ENCODE measurements around the gene CTNND1. TPM values are rescaled to one million over a fixed set of nuclear protein-coding genes. Genes with fewer than 3 reads are reported as not detected.

CTNND1 gene
- total RNA-seq, 1 donor = 59.8 TPM

GRCh38 chr11:57758174-57758573 lies 3.4 kb upstream of the CTNND1 start:
- no peak for DNase-seq (ENCODE audit: low read depth in 2 of 3, low spot score in 2 of 3)

GRCh38 chr11:57762235-57762861 lies 746 bp downstream of the CTNND1 start:
- no peak for DNase-seq (ENCODE audit: low read depth in 2 of 3, low spot score in 2 of 3)

- no peak for DNase-seq (ENCODE audit: low read depth in 2 of 3, low spot score in 2 of 3)
These were observed 2.0 kb downstream of the CTNND1 start for GRCh38 chr11:57763568-57763967.

GRCh38 chr11:57764021-57764420 lies 2.4 kb downstream of the CTNND1 start:
- no peak for DNase-seq (ENCODE audit: low read depth in 2 of 3, low spot score in 2 of 3)

- no peak for DNase-seq (ENCODE audit: low read depth in 2 of 3, low spot score in 2 of 3)
These were observed 3.0 kb downstream of the CTNND1 start for GRCh38 chr11:57764566-57764965.

GRCh38 chr11:57764972-57765371 lies 3.4 kb downstream of the CTNND1 start:
- DNase-seq (ENCODE audit: low read depth in 2 of 3, low spot score in 2 of 3) = no peak

GRCh38 chr11:57770793-57771192 lies 9.2 kb downstream of the CTNND1 start:
- DNase-seq (ENCODE audit: low read depth in 2 of 3, low spot score in 2 of 3) = no peak

- DNase-seq (ENCODE audit: low read depth in 2 of 3, low spot score in 2 of 3) = no peak
These were observed 9.8 kb downstream of the CTNND1 start for GRCh38 chr11:57771365-57771764.

- DNase-seq (ENCODE audit: low read depth in 2 of 3, low spot score in 2 of 3) = no peak
These were observed 11.0 kb downstream of the CTNND1 start for GRCh38 chr11:57772562-57772961.

- DNase-seq (ENCODE audit: low read depth in 2 of 3, low spot score in 2 of 3) = no peak
These were observed 11.5 kb downstream of the CTNND1 start for GRCh38 chr11:57773026-57773598.

GRCh38 chr11:57775491-57775890 lies 13.9 kb downstream of the CTNND1 start:
- no peak for DNase-seq (ENCODE audit: low read depth in 2 of 3, low spot score in 2 of 3)

GRCh38 chr11:57776031-57776521 lies 14.5 kb downstream of the CTNND1 start:
- DNase-seq (ENCODE audit: low read depth in 2 of 3, low spot score in 2 of 3) = no peak

GRCh38 chr11:57776577-57777210 lies 15.1 kb downstream of the CTNND1 start:
- no peak for DNase-seq (ENCODE audit: low read depth in 2 of 3, low spot score in 2 of 3)

- no peak for DNase-seq (ENCODE audit: low read depth in 2 of 3, low spot score in 2 of 3)
These were observed 16.3 kb downstream of the CTNND1 start for GRCh38 chr11:57777969-57778317.

GRCh38 chr11:57778318-57779037 lies 16.9 kb downstream of the CTNND1 start:
- no peak for DNase-seq (ENCODE audit: low read depth in 2 of 3, low spot score in 2 of 3)

GRCh38 chr11:57779276-57779675 lies 17.7 kb downstream of the CTNND1 start:
- no peak for DNase-seq (ENCODE audit: low read depth in 2 of 3, low spot score in 2 of 3)

- DNase-seq (ENCODE audit: low read depth in 2 of 3, low spot score in 2 of 3) = no peak
These were observed 19.9 kb downstream of the CTNND1 start for GRCh38 chr11:57781529-57781943.

GRCh38 chr11:57785072-57785471 lies 23.5 kb downstream of the CTNND1 start:
- DNase-seq (ENCODE audit: low read depth in 2 of 3, low spot score in 2 of 3) = no peak

- DNase-seq (ENCODE audit: low read depth in 2 of 3, low spot score in 2 of 3) = no peak
These were observed 24.8 kb downstream of the CTNND1 start for GRCh38 chr11:57786436-57786835.

GRCh38 chr11:57787006-57787604 lies 25.5 kb downstream of the CTNND1 start:
- DNase-seq (ENCODE audit: low read depth in 2 of 3, low spot score in 2 of 3) = no peak
